Astrocyte (in vitro differentiated cells and primary cell): Measurements from ENCODE around the gene AP3S1. TPM values are rescaled to one million over a fixed set of nuclear protein-coding genes. Genes with fewer than 3 reads are reported as not detected.
A peak's percentile ranks its signal among the peaks of the same experiment; 100 is the strongest.
"Not testable (repeated sequence)": the region's sequence is repeated elsewhere in the genome, so short reads cannot be mapped to it uniquely, and the experiment has no call there.

Experiments used
- DNase-seq: peaks from one replicate; pipeline ENCODE4 v3.0.0-alpha.2; 2010; ENCODE audit warnings: low read depth
- FAIRE-seq: peaks from 2 replicates; lab custom pipeline; 2011; peaks lifted over from hg19 to GRCh38; lab: Jason Lieb, UNC
- H2AFZ ChIP-seq: 2 replicates; pipeline ENCODE4 v1.6.0; 2012; ENCODE audit warnings: low read depth, low read length, inconsistent platforms
- H3K27ac ChIP-seq: 2 replicates; pipeline ENCODE4 v1.5.1; 2011; ENCODE audit warnings: low read depth, low read length, inconsistent platforms
- H3K27me3 ChIP-seq: 2 replicates; pipeline ENCODE4 v1.6.0; 2011; ENCODE audit warnings: low read length, inconsistent platforms; ENCODE audit not compliant: insufficient read depth
- H3K36me3 ChIP-seq: 2 replicates; pipeline ENCODE4 v1.5.1; 2011; ENCODE audit warnings: low read length, inconsistent platforms; ENCODE audit not compliant: insufficient read depth
- H3K4me1 ChIP-seq: 2 replicates; pipeline ENCODE4 v1.5.1; 2011; ENCODE audit warnings: low read length, inconsistent platforms; ENCODE audit not compliant: insufficient read depth
- H3K4me2 ChIP-seq: 2 replicates; pipeline ENCODE4 v1.6.0; 2012; ENCODE audit warnings: low read length, inconsistent platforms
- H3K4me3 ChIP-seq: 2 replicates; pipeline ENCODE4 v1.5.1; 2011; ENCODE audit warnings: low read depth, mild to moderate bottlenecking, low read length, inconsistent platforms; ENCODE audit not compliant: insufficient read depth
- H3K79me2 ChIP-seq: 2 replicates; pipeline ENCODE4 v1.6.0; 2012; ENCODE audit warnings: mild to moderate bottlenecking, low read length, inconsistent platforms; ENCODE audit not compliant: insufficient read depth
- H3K9ac ChIP-seq: 2 replicates; pipeline ENCODE4 v1.6.0; 2012; ENCODE audit warnings: mild to moderate bottlenecking, low read length, inconsistent platforms
- H3K9me3 ChIP-seq: 2 replicates; pipeline ENCODE4 v1.5.1; 2012; ENCODE audit warnings: low read depth, mild to moderate bottlenecking, low read length, inconsistent platforms; ENCODE audit not compliant: insufficient read depth
- H4K20me1 ChIP-seq: 2 replicates; pipeline ENCODE4 v1.6.0; 2012; ENCODE audit warnings: low read length, inconsistent platforms; ENCODE audit not compliant: insufficient read depth
- H3K27ac Mint-ChIP-seq: one replicate; pipeline ENCODE4 v1.8.0; 2021; ENCODE audit warnings: mild to moderate bottlenecking, mixed read lengths; ENCODE audit not compliant: unreplicated experiment
- H3K27me3 Mint-ChIP-seq: one replicate; pipeline ENCODE4 v1.8.0; 2021; ENCODE audit warnings: low read depth, mixed read lengths; ENCODE audit not compliant: unreplicated experiment
- H3K36me3 Mint-ChIP-seq: one replicate; pipeline ENCODE4 v1.8.0; 2021; ENCODE audit warnings: low read depth, mixed read lengths; ENCODE audit not compliant: unreplicated experiment
- H3K4me1 Mint-ChIP-seq: one replicate; pipeline ENCODE4 v1.8.0; 2021; ENCODE audit warnings: low read depth, mixed read lengths; ENCODE audit not compliant: unreplicated experiment
- H3K4me3 Mint-ChIP-seq: one replicate; pipeline ENCODE4 v1.8.0; 2021; ENCODE audit warnings: mild to moderate bottlenecking, moderate library complexity, mixed read lengths; ENCODE audit not compliant: unreplicated experiment
- H3K9me3 Mint-ChIP-seq: one replicate; pipeline ENCODE4 v1.8.0; 2021; ENCODE audit warnings: mild to moderate bottlenecking, mixed read lengths; ENCODE audit not compliant: unreplicated experiment
- EZH2 ChIP-seq: IDR thresholded peaks from 2 replicates; pipeline ENCODE4 v1.6.1; 2012; ENCODE audit warnings: mild to moderate bottlenecking, low read length, inconsistent platforms; ENCODE audit not compliant: insufficient read depth
- total RNA-seq: library from RNA; stranded (reverse); gene quantifications from 2 replicates; pipeline ENCODE4 v1.2.1, GENCODE V29; 2021
- TF ChIP-seq, protein P1 (sequence below): IDR thresholded peaks from 2 replicates; pipeline ENCODE4 v1.5.1; 2011; ENCODE audit warnings: low read depth, mild to moderate bottlenecking, inconsistent platforms, low read length, moderate library complexity; ENCODE audit not compliant: insufficient read depth

Gene AP3S1
- total RNA-seq, 1 donor from 2014 or later, result 108 TPM

DNA sequence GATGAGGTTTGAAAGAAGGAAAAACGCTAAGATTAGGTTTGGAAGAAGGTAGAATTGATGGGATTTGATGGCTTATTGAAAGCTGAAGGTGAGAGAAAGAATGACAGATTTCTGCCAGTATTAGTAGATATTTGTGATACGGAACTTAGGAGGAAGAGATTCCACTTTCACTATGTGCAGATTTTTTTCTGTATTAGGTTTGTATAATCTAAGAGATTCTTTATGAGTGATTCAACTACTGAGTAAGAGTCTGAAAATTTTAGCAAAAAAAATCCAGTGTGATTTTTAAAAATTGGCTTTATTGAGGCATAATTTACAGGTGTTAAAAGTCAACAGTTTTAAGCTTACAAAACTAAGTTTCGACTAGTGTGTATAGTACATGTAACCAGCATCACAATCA, 54.1 kb downstream of the AP3S1 start:
- FAIRE-seq (no peak), DNase-seq (peak; percentile 47)
- H3K9ac ChIP-seq, result peak overlapping the region; percentile 49
- no peaks in the 10 kb centered on the region for H3K36me3 ChIP-seq
- Mint-ChIP-seq H3K9me3 (no peaks in the 10 kb centered on the region), H3K27me3 (no peaks in the 10 kb centered on the region), H3K4me1 (peaks cover 14% of the 10 kb centered on the region), H3K27ac (peak overlapping the region; percentile 13), H3K4me3 (no peak overlapping the region), H3K36me3 (peaks cover 11% of the 10 kb centered on the region)
- H4K20me1 ChIP-seq, result no peaks in the 10 kb centered on the region
- H3K9me3 ChIP-seq, result no peaks in the 10 kb centered on the region
- H3K4me2 ChIP-seq, result peak overlapping the region; percentile 82
- H3K79me2 ChIP-seq, result no peaks in the 10 kb centered on the region
- H3K4me3 ChIP-seq, result peak overlapping the region; percentile 40
- no peaks in the 10 kb centered on the region for H3K27me3 ChIP-seq
- TF ChIP-seq EZH2, result no peak
- TF ChIP-seq, protein P1, sequence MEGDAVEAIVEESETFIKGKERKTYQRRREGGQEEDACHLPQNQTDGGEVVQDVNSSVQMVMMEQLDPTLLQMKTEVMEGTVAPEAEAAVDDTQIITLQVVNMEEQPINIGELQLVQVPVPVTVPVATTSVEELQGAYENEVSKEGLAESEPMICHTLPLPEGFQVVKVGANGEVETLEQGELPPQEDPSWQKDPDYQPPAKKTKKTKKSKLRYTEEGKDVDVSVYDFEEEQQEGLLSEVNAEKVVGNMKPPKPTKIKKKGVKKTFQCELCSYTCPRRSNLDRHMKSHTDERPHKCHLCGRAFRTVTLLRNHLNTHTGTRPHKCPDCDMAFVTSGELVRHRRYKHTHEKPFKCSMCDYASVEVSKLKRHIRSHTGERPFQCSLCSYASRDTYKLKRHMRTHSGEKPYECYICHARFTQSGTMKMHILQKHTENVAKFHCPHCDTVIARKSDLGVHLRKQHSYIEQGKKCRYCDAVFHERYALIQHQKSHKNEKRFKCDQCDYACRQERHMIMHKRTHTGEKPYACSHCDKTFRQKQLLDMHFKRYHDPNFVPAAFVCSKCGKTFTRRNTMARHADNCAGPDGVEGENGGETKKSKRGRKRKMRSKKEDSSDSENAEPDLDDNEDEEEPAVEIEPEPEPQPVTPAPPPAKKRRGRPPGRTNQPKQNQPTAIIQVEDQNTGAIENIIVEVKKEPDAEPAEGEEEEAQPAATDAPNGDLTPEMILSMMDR, result no peak
- H3K4me1 ChIP-seq, result peaks cover 18% of the 10 kb centered on the region
- H2AFZ ChIP-seq, result no peak overlapping the region
- H3K27ac ChIP-seq, result peak overlapping the region; percentile 69

DNA sequence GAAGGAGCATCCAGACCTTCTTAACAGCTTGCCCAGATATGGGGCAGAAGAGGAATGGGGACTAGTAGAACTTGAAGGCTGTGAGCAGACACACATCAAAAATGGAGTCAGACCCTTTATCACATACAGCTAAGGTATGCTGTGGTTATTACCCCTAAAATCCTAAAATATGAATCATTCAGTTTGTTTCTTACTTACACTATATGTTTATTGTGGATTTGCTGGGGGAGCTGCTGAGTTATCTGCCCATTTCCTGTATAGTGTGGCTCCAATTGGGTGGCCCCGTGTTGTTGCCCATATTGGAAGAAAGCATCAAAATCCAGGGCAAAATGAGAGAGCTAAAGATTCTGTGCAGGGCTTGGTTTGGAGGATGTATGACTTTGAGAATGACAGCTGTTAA, 56.9 kb downstream of the AP3S1 start:
- peak; percentile 51 for DNase-seq
- no peak for TF ChIP-seq EZH2
- TF ChIP-seq, protein P1, result no peak
- H4K20me1 ChIP-seq, result no peaks in the 10 kb centered on the region
- H3K9me3 ChIP-seq, result no peaks in the 10 kb centered on the region
- no peak overlapping the region for H3K4me3 ChIP-seq
- H2AFZ ChIP-seq, result no peak overlapping the region
- H3K79me2 ChIP-seq, result no peaks in the 10 kb centered on the region
- H3K36me3 ChIP-seq, result no peaks in the 10 kb centered on the region
- H3K36me3 Mint-ChIP-seq, result peaks cover 11% of the 10 kb centered on the region
- H3K4me1 Mint-ChIP-seq, result peaks cover 14% of the 10 kb centered on the region
- H3K27ac ChIP-seq, result peak overlapping the region; percentile 32
- H3K27ac Mint-ChIP-seq, result peak overlapping the region; percentile 70
- no peaks in the 10 kb centered on the region for H3K27me3 Mint-ChIP-seq
- no peaks in the 10 kb centered on the region for H3K9me3 Mint-ChIP-seq
- H3K27me3 ChIP-seq, result no peaks in the 10 kb centered on the region
- H3K4me3 Mint-ChIP-seq, result no peak overlapping the region
- peaks cover 18% of the 10 kb centered on the region for H3K4me1 ChIP-seq
- no peak for FAIRE-seq
- H3K4me2 ChIP-seq, result peak overlapping the region; percentile 33
- H3K9ac ChIP-seq, result no peak overlapping the region

DNA sequence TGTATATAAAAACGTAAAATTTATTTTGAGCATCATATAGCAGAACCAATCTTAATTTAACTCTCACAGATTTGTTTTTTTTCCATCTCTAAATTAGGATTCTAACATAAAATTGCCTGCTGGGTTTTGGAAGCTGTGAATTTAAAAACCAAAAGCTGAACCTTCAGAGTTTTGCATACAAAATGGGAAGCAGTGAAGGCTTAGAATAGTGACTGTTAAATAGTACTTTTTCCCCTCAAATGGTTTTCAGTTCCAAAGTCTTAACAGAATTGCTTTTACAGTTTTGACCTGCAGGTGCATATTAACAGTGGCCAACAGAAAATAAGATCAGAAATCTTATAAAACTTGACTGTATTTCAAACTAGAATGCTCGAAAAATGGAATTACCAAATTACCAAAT, 65.4 kb downstream of the AP3S1 start:
- Mint-ChIP-seq H3K27ac (no peak overlapping the region), H3K36me3 (no peaks in the 10 kb centered on the region), H3K9me3 (no peaks in the 10 kb centered on the region), H3K4me1 (no peaks in the 10 kb centered on the region), H3K4me3 (no peak overlapping the region), H3K27me3 (no peaks in the 10 kb centered on the region)
- no peak for DNase-seq
- TF ChIP-seq EZH2, result no peak
- TF ChIP-seq, protein P1, result no peak
- Histone ChIP-seq H4K20me1 (no peaks in the 10 kb centered on the region), H3K4me3 (no peak overlapping the region), H3K27me3 (no peaks in the 10 kb centered on the region), H3K4me1 (no peaks in the 10 kb centered on the region), H2AFZ (no peak overlapping the region), H3K79me2 (no peaks in the 10 kb centered on the region), H3K9ac (no peak overlapping the region), H3K4me2 (no peak overlapping the region), H3K36me3 (no peaks in the 10 kb centered on the region), H3K9me3 (no peaks in the 10 kb centered on the region), H3K27ac (no peak overlapping the region)
- FAIRE-seq, result no peak

DNA sequence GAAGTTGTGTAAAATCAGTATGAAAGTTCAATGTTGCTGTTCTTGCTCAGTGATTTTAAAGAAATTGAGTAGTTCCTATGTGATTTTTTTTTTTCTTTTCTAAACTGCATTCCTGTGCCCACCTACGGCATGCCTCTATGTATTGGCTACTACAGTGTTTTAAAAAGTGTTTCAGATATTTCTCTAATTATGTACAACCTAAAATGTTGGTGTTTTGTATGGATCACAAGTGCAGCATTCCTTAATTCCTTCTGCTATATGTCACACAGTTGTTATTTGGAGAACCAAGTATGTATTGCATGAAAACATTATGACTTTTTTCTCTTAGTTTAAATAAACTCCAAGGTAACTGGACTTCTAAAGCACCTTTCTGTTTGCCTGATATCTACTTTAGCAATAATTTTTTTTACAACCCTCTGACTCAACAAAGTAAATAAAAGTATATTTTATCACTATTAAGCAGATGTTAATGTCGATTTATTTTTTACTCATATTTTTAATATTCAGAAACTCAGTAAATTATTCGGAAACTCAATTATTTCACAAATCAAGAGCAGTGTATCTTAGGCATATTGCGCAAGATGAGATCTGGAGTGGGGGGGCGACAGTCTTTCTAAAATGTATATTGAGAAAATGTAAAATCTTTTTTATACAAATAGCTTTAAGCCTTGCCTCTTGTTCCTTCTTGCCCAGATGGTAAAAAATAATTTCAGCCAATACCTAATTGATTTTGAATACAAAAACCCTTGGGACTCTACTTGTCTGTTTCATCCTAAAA, 72.1 kb downstream of the AP3S1 start:
- H3K36me3 ChIP-seq, H3K27ac ChIP-seq, H3K9me3 Mint-ChIP-seq, H4K20me1 ChIP-seq, DNase-seq, H3K27me3 ChIP-seq, H3K4me3 ChIP-seq, H3K4me2 ChIP-seq, H3K4me1 ChIP-seq, H3K4me1 Mint-ChIP-seq, H3K27me3 Mint-ChIP-seq, H3K36me3 Mint-ChIP-seq, H3K4me3 Mint-ChIP-seq, H3K79me2 ChIP-seq, H3K9ac ChIP-seq, H3K9me3 ChIP-seq, H2AFZ ChIP-seq: not testable (repeated sequence)
- peak; percentile 94 for FAIRE-seq
- H3K27ac Mint-ChIP-seq, result peak overlapping the region; percentile 43
